Heart left ventricle (tissue), 16 donors: ENCODE data around the gene TFDP1. TPM values are rescaled to one million over a fixed set of nuclear protein-coding genes. Genes with fewer than 3 reads are reported as not detected.

Source experiments
- ATAC-seq, 4 donors: fragments of 200-7000 bp; cut with Tn5 transposase; one replicate each; pipeline ENCODE4 v1.9.1; 2020 to 2022; ENCODE audit warnings: moderate library complexity in 4 of 4, mild to moderate bottlenecking in 3 of 4, moderate number of reproducible peaks in 1 of 4
- DNase-seq, 5 donors: peaks; one replicate each; pipeline ENCODE4 v3.0.0-alpha.2; 2020
- H3K27ac ChIP-seq, 12 donors: fragments of 200-600 bp; sonication (generic) in 4 of 12; one replicate each; pipeline versions ENCODE4 v1.5.0 to v1.8.0; 2016 to 2022; ENCODE audit warnings: mild to moderate bottlenecking in 2 of 12
- H3K27me3 ChIP-seq, 9 donors: fragments of 200-600 bp; sonication (generic) in 2 of 9; one replicate each; pipeline versions ENCODE4 v1.5.1 to v1.8.0; 2016 to 2022; ENCODE audit warnings: mild to moderate bottlenecking in 3 of 9
- H3K36me3 ChIP-seq, 9 donors: fragments of 200-600 bp; sonication (generic) in 2 of 9; one replicate each; pipeline versions ENCODE4 v1.5.0 to v1.8.0; 2018 to 2022; ENCODE audit warnings: mild to moderate bottlenecking in 2 of 9
- H3K4me1 ChIP-seq, 12 donors: fragments of 200-600 bp; sonication (generic) in 4 of 12; one replicate each; pipeline versions ENCODE4 v1.5.0 to v1.8.0; 2016 to 2022; ENCODE audit warnings: mild to moderate bottlenecking in 3 of 12
- H3K4me3 ChIP-seq, 12 donors: fragments of 200-600 bp; sonication (generic) in 4 of 12; one replicate each; pipeline versions ENCODE4 v1.5.0 to v1.8.0; 2017 to 2022; ENCODE audit warnings: mild to moderate bottlenecking in 9 of 12, moderate library complexity in 4 of 12
- H3K9me3 ChIP-seq, 12 donors: fragments of 200-600 bp; sonication (generic) in 4 of 12; one replicate each; pipeline versions ENCODE4 v1.5.0 to v1.8.0; 2016 to 2022; ENCODE audit warnings: mild to moderate bottlenecking in 1 of 12
- CTCF ChIP-seq, 12 donors: fragments of 200-600 bp; sonication (generic) in 4 of 12; IDR thresholded peaks; one replicate each; pipeline versions ENCODE4 v1.5.0 to v1.8.0; 2018 to 2022; ENCODE audit warnings: antibody characterized with exemption in 12 of 12, mild to moderate bottlenecking in 5 of 12
- POLR2A ChIP-seq, 2 donors: fragments of 450-650 bp; IDR thresholded peaks; one replicate each; pipeline ENCODE4 v1.6.1; 2017; ENCODE audit warnings: antibody characterized with exemption in 2 of 2, mild to moderate bottlenecking in 2 of 2, moderate library complexity in 2 of 2
- WGBS, 4 donors: extraction: QIAGEN DNeasy Blood & Tissue Kit in 2 of 4; methylation state at CpG; one replicate each; pipeline versions ENCODE4 v1.1.5 to v1.1.7; 2013 to 2018; 5-methylcytosine and 5-hydroxymethylcytosine counted together
- intact Hi-C, 10 donors: fragments of 100-400 bp; cut with DNase I; formaldehyde crosslinking; loops; one replicate each; pipeline versions ENCODE4 v1.11.1 to v1.14.2; 2022
- polyA plus RNA-seq, 2 donors: library from polyadenylated mRNA; stranded (reverse); fragments of 200-250 nt; gene quantifications; one replicate each; pipeline ENCODE4 v1.2.3, GENCODE V29; 2013
- total RNA-seq, 9 donors: library from RNA; depleted of rRNA in 2 of 9; stranded (reverse); fragments of >200 nt in 2 of 9; fragmentation: NEBNext Ultra II Directional in 3 of 9; extraction: Animal tissue kit (Norgen Biotek cat#: 25700) in 3 of 9; gene quantifications; one replicate each; pipeline versions ENCODE4 v1.1.0 to v1.2.4, GENCODE V29; 2016 to 2023
- donor health status: ischemic (EF 13 %, LVEDD 7.1; RV severe dilation, severe dysfunction).
- donor health status: healthy with polysubstance abuse.
- donor health status: DM: no; HTN: yes; CAD: no.
- donor health status: DM: no; HTN: no; CAD: no.
- donor health status: ischemic (EF 25% LVEDD 6.9; RV normal size, moderate dysfunction).
- donor health status: ischemic (EF 25% LVEDD 5.7; RV mildly dilated, moderate dysfunction).
- donor health status: healthy.
- donor health status: DM: yes; HTN: yes; CAD: no.
- donor health status: ischemic (EF 35%, LVEDD 5.7; RV mildly dilated, moderate dysfunction).
- donor health status: nonischemic (EF 11% LVEDD 7.7; RV severe dilation, severe dysfunction).
- donor health status: DM: yes; HTN: yes; CAD: no.
- donor health status: PGD.
- donor health status: ischemic (EF 29% LVEDD 5.4; RV normal size, mild dysfunction).
- donor health status: nonischemic (EF 23%, LVEDD 6.1; RV moderate dilation, normal function).

TFDP1 gene
- total and polyA plus RNA-seq, 11 donors: 19.7 to 50.3 (median 44.3) TPM

DNA sequence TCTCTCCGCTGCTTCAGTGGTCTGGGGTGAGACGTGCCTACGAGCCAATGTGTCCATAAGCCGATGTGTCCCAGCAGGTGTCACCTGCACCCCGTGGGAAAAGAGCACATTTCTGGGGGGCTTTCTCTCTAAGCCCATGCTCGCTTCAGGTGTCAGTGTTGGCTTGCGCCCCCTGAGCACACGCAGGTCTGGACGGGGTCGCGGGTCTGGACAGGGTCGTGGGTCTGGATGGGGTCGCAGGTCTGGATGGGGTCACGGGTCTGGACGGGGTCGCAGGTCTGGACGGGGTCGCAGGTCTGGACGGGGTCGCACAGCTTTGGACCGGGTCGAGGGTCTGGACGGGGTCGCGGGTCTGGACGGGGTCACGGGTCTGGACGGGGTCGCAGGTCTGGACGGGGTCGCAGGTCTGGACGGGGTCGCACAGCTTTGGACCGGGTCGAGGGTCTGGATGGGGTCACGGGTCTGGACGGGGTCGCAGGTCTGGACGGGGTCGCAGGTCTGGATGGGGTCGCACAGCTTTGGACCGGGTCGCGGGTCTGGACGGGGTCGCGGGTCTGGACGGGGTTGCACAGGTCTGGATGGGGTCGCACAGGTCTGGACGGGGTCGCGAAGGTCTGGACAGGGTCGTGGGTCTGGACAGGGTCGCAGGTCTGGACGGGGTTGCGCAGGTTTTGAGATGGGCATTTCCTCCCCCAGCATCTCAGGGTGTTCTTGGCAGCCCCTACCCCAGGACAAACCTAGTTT, 24.5 kb upstream of the TFDP1 start:
- no peak for ATAC-seq
- intact Hi-C loops: loop anchor here in 5 of 10 donors (5.0 kb wide), 2 partner anchors 103 to 288 kb away; no protein-coding TSS in a partner anchor
- DNase-seq: no peak
- peaks cover 0 to 6% (median 0%) of the 10 kb centered on the region in 12 donors for H3K4me1 ChIP-seq
- no peak overlapping the region for H3K27ac ChIP-seq
- no peak overlapping the region for H3K4me3 ChIP-seq
- H3K27me3 ChIP-seq: no peaks in the 10 kb centered on the region
- H3K36me3 ChIP-seq: no peaks in the 10 kb centered on the region
- TF ChIP-seq CTCF (IDR thresholded peaks at IDR 0.05) (no peak), POLR2A (IDR thresholded peaks at IDR 0.05) (no peak)
- H3K9me3 ChIP-seq: no peaks in the 10 kb centered on the region
- whole genome bisulfite sequencing, 4 donors: 90 to 94% (median 92%) methylated on average over 55 to 56 of the region's 56 CpGs

DNA sequence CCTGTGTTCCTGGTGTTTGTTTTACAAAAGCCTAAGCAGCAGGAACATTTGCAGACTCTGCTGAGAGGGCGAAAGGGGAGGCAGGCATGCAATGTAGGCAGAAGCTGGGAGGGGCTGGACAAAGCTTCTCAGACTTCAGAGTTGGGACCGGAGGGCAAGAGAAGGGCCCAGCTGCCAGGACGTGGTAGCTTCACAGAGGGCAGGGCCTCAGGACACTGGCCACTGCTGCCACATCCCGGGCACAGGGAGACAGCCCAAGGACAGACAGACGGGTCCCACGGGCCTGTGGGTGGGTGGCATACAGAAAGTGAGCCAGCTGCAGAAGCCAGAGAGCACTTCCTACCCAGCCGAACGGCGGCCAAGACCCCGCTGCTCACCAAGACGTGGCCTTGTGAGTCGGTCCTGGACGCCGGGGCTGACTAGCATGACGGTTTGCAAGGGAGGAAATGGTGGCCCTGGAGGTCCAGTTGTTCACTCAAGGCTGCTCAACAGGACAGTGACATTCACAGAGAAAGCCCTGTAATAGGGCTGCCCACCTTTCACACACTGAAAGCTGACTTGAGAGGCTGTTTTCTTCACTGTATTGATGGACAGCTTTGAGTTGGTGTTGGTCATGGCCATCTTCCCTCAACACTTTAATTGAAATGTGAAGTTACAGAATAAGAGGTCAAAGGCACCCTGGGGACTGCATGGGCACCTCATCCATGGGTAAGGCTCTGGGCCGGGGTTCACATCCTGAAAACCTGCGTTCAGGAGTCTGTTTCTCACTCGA, 23.7 kb upstream of the TFDP1 start:
- no peak for ATAC-seq
- intact Hi-C loops: loop anchor here in 5 of 10 donors (5.0 kb wide), 2 partner anchors 104 to 289 kb away; no protein-coding TSS in a partner anchor

GRCh38 chr13:113561417-113562084, 23.0 kb upstream of the TFDP1 start:
- intact Hi-C loops: loop anchor here in 9 of 10 donors (1.0 to 5.0 kb wide), 5 partner anchors 101 to 289 kb away; no protein-coding TSS in a partner anchor
- ATAC-seq: no peak
- Histone ChIP-seq H3K27me3 (no peaks in the 10 kb centered on the region), H3K9me3 (no peaks in the 10 kb centered on the region), H3K27ac (no peak overlapping the region), H3K4me3 (no peak overlapping the region), H3K36me3 (no peaks in the 10 kb centered on the region), H3K4me1 (peaks cover 0 to 6% (median 0%) of the 10 kb centered on the region in 12 donors)
- WGBS, 4 donors: 89 to 93% (median 91%) methylated on average over 14 to 19 of the region's 19 CpGs
- TF ChIP-seq CTCF (IDR thresholded peaks at IDR 0.05) (no peak), POLR2A (IDR thresholded peaks at IDR 0.05) (no peak)
- DNase-seq: no peak

More for the DNA sequence above, 23.7 kb upstream of the TFDP1 start:
- H3K9me3 ChIP-seq: no peaks in the 10 kb centered on the region
- TF ChIP-seq CTCF (IDR thresholded peaks at IDR 0.05): no peak
- no peak overlapping the region for H3K4me3 ChIP-seq
- H3K4me1 ChIP-seq: peaks cover 0 to 6% (median 0%) of the 10 kb centered on the region in 12 donors
- H3K27me3 ChIP-seq: no peaks in the 10 kb centered on the region
- no peak overlapping the region for H3K27ac ChIP-seq
- H3K36me3 ChIP-seq: no peaks in the 10 kb centered on the region
- 79 to 90% (median 86%) methylated on average over 15 to 18 of the region's 18 CpGs for WGBS, 4 donors
- DNase-seq: no peak
